GM12875 (cell line): Measurements from ENCODE around the gene SERTAD3.
"Not testable (repeated sequence)": the region's sequence is repeated elsewhere in the genome, so short reads cannot be mapped to it uniquely, and the experiment has no call there.

Source experiments
- H3K4me3 ChIP-seq: one replicate; pipeline ENCODE4 v1.5.1; 2011; ENCODE audit warnings: low read depth, low read length, control low read depth
- TF ChIP-seq, protein P1 (sequence below): IDR thresholded peaks from 2 replicates; pipeline ENCODE4 v1.5.1; 2011; ENCODE audit warnings: low read depth, mild to moderate bottlenecking, control low read depth, inconsistent platforms, low read length, moderate library complexity, borderline replicate concordance; ENCODE audit not compliant: insufficient read depth

SERTAD3 gene

DNA sequence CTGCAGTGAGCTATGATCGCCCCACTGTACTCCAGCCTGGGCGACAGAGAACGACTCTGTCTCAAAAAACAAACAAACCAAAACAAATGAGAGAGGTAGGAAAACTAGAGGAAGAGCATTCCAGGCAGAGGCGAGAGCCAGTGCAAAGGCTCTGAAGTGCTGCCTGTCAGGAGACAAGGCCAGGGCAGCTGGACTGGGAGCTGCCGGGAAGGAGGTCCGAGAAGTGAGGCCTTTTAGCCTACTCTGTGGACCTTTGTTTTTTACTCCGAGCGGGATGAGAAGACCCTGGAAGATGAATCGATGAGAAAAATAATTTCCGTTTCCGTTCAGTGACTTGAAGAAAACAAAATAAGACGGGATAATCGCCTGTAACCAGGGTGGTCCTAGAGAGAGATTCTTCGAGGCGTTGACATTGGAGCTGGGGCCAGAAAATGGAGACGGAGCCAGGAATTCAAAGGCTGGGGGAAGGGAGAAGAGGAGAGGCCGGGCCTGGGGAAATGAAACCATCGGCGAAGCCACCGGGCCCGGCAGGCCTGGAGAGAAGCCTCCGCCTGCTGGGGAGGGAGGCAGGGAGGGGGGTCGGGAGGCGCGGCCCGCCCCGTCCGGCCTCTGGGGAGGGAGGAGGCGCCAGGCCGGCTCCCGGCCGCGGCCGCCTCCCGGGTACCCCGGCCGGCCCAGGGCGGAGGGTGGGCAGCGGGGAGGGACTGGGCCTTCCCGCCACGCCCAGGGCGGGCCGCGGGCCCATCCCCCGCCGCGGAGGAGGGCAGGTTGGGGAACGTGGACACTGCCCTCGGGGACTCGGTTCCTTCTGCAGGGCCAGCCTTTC, 10.5 kb downstream of the SERTAD3 start:
- H3K4me3 ChIP-seq, result peak overlapping the region; percentile 49
- TF ChIP-seq, protein P1, sequence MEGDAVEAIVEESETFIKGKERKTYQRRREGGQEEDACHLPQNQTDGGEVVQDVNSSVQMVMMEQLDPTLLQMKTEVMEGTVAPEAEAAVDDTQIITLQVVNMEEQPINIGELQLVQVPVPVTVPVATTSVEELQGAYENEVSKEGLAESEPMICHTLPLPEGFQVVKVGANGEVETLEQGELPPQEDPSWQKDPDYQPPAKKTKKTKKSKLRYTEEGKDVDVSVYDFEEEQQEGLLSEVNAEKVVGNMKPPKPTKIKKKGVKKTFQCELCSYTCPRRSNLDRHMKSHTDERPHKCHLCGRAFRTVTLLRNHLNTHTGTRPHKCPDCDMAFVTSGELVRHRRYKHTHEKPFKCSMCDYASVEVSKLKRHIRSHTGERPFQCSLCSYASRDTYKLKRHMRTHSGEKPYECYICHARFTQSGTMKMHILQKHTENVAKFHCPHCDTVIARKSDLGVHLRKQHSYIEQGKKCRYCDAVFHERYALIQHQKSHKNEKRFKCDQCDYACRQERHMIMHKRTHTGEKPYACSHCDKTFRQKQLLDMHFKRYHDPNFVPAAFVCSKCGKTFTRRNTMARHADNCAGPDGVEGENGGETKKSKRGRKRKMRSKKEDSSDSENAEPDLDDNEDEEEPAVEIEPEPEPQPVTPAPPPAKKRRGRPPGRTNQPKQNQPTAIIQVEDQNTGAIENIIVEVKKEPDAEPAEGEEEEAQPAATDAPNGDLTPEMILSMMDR, result no peak

DNA sequence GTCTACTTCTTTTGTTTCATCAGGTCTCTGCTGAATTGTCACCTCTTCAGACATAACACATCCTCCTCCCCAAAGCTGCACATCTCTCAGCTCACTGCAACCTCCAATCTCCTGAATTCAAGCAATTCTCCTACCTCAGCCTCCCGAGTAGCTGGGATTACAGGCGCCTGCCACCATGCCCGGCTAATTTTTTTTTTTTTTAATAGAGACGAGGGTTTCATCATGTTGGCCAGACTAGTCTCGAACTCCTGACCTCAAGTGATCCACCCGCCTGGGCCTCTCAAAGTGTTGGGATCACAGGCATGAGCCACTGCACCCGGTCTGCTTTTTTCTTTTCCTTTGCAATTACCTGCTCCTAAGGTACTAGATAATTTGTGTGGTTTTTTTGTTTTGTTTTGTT, 11.4 kb downstream of the SERTAD3 start:
- H3K4me3 ChIP-seq, result not testable (repeated sequence)

DNA sequence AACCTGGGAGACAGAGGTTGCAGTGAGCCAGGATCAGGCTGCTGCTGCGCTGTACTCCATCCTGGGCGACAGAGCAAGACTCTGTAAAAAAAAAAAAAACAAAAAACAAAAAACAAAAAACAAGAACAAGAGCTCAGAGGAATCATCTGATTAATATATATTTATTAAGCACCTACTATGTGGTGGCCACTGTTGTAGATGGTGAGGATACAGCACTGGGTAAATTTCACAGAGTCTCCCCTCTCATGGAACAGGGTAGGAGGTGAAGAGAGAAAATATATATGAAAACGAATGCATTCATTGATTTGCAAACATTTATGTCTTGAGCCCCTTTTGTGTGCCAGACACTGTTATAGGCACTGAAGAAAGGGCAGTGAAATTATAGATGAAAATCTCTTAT, 12.4 kb downstream of the SERTAD3 start:
- no peak overlapping the region for H3K4me3 ChIP-seq
- TF ChIP-seq, protein P1, result no peak

DNA sequence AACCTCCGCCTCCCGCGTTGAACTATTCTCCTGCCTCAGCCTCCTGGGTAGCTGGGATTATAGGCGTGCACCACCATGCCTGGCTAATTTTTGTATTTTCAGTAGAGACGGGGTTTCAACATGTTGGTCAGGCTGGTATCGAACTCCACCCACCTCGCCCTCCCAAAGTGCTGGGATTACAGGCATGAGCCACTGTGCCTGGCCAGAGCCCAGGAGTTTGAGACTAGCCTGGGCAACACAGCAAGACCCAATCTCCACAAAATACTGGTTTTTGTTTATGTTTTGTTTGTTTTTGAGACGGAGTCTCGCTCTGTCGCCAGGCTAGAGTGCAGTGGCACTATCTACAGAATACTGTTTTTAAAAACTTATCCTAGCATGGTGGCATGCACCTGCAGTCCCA, 13.9 kb downstream of the SERTAD3 start:
- not testable (repeated sequence) for H3K4me3 ChIP-seq

DNA sequence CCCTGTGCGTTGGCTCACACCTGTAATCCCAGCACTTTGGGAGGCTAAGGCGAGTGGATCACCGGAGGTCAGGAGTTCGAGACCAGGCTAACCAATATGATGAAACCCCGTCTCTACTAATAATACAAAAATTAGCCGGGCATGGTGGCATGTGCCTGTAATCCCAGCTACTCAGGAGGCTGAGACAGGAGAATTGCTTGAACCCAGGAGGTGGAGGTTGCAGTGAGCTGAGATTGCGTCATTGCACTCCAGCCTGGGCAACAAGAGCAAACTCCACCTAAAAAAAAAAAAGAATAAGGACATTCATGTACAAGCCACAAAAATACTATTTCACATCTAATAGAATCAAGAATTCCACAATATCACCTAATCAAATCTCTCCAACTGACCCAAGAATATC, 15.9 kb downstream of the SERTAD3 start:
- H3K4me3 ChIP-seq, result not testable (repeated sequence)

DNA sequence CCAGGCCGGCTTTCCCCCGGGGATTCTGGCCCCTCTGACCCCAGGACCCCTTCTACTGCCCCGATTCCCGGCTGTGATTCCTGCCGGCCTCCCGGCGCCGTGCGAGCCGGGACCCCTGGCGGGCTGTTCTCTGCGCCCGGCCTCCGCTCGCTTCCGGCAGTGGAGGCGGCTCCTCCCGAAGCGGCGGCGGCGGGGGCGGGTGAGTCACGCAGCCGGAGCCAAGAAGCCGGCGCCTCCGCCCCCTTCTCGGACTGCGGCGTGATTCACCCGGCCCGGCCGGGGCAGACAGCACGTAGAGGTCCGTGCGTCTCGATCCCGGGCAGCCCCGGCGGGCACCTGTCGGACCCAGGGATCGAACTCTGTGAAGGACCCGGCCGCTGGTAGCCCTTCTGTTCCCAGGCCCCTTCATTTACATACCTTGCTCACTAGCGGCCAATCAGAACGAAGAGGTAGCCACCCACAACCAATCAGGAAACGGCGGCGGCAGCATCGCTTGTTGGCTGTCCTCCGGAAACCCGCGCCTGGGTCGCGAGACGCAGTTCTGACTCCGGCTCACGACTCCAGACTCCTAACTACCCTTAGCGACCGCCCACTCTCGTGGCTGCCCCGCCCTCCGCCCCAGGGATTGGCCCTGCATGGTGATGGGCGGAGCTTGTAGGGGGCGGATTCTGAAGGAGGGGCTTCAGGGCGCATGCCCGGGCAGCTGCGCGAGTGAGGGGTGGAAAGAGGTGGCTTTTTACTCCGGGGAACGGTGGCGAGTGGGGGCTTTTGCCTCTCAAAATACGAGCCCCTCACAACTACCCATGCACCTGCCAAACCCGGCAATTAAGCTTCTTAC, 18.5 kb downstream of the SERTAD3 start, which contains the start of gene SERTAD1:
Gene SERTAD1, minus strand, starts transcription at position 543 of the 838 bp plus-strand sequence. CDS start 2,446 bp downstream, outside the sequence.
- peak within 1 kb of the TSS; percentile 88 for H3K4me3 ChIP-seq
- TF ChIP-seq, protein P1, result peak; percentile 85

DNA sequence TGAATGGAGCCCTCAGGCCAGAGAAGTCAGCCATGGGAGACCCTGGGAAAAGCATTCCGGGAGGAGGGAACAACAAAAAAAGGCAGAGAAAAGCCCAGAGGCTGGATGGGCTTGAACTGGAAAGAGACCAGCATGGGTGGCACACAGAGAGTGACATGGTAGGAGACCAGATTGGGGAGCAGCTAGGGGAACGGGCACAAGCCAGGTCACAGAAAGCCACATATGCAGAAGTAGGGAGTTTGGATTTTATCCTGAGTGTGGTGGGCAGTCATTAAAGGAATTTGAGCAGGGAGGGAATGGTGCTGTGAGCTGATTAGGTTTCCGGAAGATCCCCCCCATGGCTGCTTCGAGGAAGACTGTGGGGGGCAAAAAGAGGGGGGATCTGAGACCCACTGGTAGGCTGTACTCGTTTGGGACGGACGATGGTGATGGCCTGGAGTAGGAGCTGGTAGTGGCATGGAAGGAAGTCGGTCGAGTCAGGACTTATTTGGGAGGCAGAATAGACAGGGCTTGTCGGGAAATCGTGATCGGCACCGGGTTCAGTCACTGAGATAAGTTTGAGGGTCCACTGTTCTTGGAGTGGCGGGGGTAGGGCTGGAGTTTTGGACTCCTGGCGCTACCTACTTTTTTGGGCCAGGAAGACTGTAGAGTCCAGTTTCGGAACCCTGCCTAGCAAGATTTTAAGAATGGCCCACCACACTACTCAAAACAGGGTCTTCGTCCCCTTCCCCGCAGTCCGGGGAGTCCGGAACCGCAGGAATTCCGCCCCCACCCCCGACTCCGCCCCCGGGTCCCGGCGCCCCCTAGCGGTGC, 19.3 kb downstream of the SERTAD3 start:
- TF ChIP-seq, protein P1, result no peak

DNA sequence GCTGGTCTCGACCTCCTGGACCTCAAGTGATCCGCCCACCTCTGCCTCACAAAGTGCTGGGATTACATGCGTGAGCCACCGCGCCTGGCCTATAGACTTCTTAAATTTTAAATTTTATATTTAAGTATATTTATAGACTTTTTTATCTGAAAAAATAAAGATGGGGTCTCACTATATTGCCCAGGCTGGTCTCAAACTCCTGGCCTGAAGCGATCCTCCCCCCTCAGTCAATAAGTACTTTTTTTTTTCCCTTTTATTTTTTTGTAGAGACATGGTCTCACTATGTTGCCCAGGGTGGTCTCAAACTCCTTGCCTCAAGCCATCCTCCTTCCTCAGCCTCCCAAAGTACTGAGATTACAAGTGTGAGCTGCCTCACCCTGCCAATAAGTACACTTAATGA, 20.2 kb downstream of the SERTAD3 start:
- TF ChIP-seq, protein P1, result no peak
- H3K4me3 ChIP-seq, result no peak overlapping the region

More for the DNA sequence above, 19.3 kb downstream of the SERTAD3 start:
- H3K4me3 ChIP-seq, result peak overlapping the region; percentile 88
